SK-N-MC (cell line): ENCODE measurements around the gene FOXS1.

Source experiments
- EZH2 ChIP-seq: fragments of 200-600 bp; sonication (generic); IDR thresholded peaks from one replicate; pipeline ENCODE4 v1.6.1; 2017; ENCODE audit warnings: antibody characterized with exemption
- POLR2AphosphoS5 ChIP-seq: IDR thresholded peaks from 2 replicates; pipeline ENCODE4 v1.6.1; 2012; ENCODE audit warnings: mild to moderate bottlenecking, low read depth, low read length, borderline replicate concordance

DNA sequence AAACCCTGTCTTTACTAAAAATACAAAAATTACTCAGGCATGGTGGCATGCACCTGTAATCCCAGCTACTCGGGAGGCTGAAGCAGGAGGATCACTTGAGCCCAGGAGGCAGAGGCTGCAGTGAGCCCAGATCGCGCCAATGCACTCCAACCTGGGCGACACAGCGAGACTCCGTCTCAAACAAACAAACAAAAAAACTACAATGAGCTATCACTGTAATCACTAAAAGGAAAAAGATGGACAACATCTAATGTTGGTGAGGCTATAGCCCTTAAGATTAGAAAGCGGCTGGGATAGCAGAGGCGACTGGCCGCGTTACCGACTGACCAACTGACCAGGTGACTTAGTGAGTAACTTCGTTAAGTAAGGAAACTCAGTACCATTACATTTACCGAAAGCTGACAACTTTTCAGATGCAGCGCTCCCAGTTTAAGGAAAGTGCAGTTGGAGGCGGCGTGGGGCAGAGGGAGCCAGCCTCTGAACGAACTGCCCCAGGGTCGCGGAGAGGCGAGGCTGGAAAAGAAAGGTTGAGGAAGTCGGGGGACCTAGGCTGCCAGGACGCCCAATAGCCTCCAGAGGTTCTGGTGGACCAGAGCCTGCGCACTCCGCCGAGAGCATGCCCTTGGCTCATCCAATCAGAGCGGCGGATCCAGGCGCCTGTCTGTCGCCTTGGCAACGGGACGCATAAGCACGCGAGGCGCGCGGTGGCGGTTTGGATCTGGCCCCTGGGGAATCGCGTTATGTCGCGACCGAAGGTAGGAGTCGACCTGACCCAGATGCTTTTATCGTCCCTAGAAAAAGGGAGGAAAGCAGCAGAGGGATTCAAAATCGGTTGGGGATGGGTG is 34.0 kb upstream of the FOXS1 start:
- TF ChIP-seq EZH2: no peak
- peak; percentile 52; the same call in 1 of the 2 replicates for TF ChIP-seq POLR2AphosphoS5
